Skeletal muscle tissue (tissue), 4 donors: ENCODE results near the gene ZBTB16. TPM values are rescaled to one million over a fixed set of nuclear protein-coding genes. Genes with fewer than 3 reads are reported as not detected.

Experiments
- H3K27ac ChIP-seq: one replicate; pipeline ENCODE4 v1.7.0; 2013; ENCODE audit warnings: mild to moderate bottlenecking, low read depth, low read length, inconsistent platforms
- H3K27me3 ChIP-seq, 3 donors: one replicate each; pipeline ENCODE4 v1.7.0; 2013; ENCODE audit warnings: low read length in 3 of 3; ENCODE audit not compliant: control insufficient read depth in 3 of 3, insufficient read depth in 3 of 3
- H3K36me3 ChIP-seq, 3 donors: one replicate each; pipeline ENCODE4 v1.7.0; 2013; ENCODE audit warnings: low read length in 3 of 3; ENCODE audit not compliant: control insufficient read depth in 3 of 3, insufficient read depth in 3 of 3
- H3K4me1 ChIP-seq, 3 donors: one replicate each; pipeline ENCODE4 v1.7.0; 2013; ENCODE audit warnings: low read length in 3 of 3, mild to moderate bottlenecking in 3 of 3; ENCODE audit not compliant: control insufficient read depth in 3 of 3, insufficient read depth in 3 of 3
- H3K4me3 ChIP-seq, 3 donors: one replicate each; pipeline ENCODE4 v1.7.0; 2013; ENCODE audit warnings: low read length in 3 of 3
- H3K9ac ChIP-seq, 3 donors: one replicate each; pipeline ENCODE4 v1.7.0; 2013; ENCODE audit warnings: low read length in 3 of 3, mild to moderate bottlenecking in 3 of 3, moderate library complexity in 2 of 3, low read depth in 1 of 3
- H3K9me3 ChIP-seq, 3 donors: one replicate each; pipeline ENCODE4 v1.7.0; 2013; ENCODE audit warnings: low read length in 3 of 3; ENCODE audit not compliant: control insufficient read depth in 3 of 3
- total RNA-seq: library from RNA; depleted of rRNA; stranded (reverse); fragments of >200 nt; gene quantifications from one replicate; pipeline ENCODE4 v1.2.3, GENCODE V29; 2014
- donor health status: Osteomylitis.

The ZBTB16 gene
- total RNA-seq, 1 donor from 2014 or later, result 6.8 TPM

- no peak overlapping the region for H3K9ac ChIP-seq
- peaks cover 10 to 18% (median 13%) of the 10 kb centered on the region in 3 donors for H3K4me1 ChIP-seq
- no peaks in the 10 kb centered on the region for H3K27me3 ChIP-seq
- H3K9me3 ChIP-seq, result no peaks in the 10 kb centered on the region
- no peak overlapping the region for H3K4me3 ChIP-seq
- H3K36me3 ChIP-seq, result no peaks in the 10 kb centered on the region
- H3K27ac ChIP-seq, result no peak overlapping the region
These were observed 227.6 kb downstream of the ZBTB16 start for GRCh38 chr11:114287154-114287553.

GRCh38 chr11:114288136-114288535 is 228.6 kb downstream of the ZBTB16 start:
- Histone ChIP-seq H3K4me1 (peaks cover 16 to 28% (median 16%) of the 10 kb centered on the region in 3 donors), H3K27me3 (no peaks in the 10 kb centered on the region), H3K27ac (no peak overlapping the region), H3K9ac (no peak overlapping the region), H3K36me3 (no peaks in the 10 kb centered on the region), H3K9me3 (no peaks in the 10 kb centered on the region), H3K4me3 (no peak overlapping the region)

GRCh38 chr11:114289779-114290178 is 230.3 kb downstream of the ZBTB16 start:
- H3K27ac ChIP-seq, result no peak overlapping the region
- no peaks in the 10 kb centered on the region for H3K27me3 ChIP-seq
- no peak overlapping the region for H3K4me3 ChIP-seq
- H3K36me3 ChIP-seq, result no peaks in the 10 kb centered on the region
- no peaks in the 10 kb centered on the region for H3K9me3 ChIP-seq
- peaks cover 13 to 34% (median 19%) of the 10 kb centered on the region in 3 donors for H3K4me1 ChIP-seq
- no peak overlapping the region for H3K9ac ChIP-seq

- Histone ChIP-seq H3K27ac (peak overlapping the region; percentile 95), H3K36me3 (no peaks in the 10 kb centered on the region), H3K9ac (peak overlapping the region; percentile 36 to 68 (median 66)), H3K27me3 (no peaks in the 10 kb centered on the region), H3K9me3 (no peaks in the 10 kb centered on the region), H3K4me3 (peak overlapping the region in 2 of 3 donors; percentile 26 to 51), H3K4me1 (peaks cover 17 to 32% (median 25%) of the 10 kb centered on the region in 3 donors)
These were observed 231.2 kb downstream of the ZBTB16 start for GRCh38 chr11:114290503-114291235.

GRCh38 chr11:114291381-114291780 is 231.9 kb downstream of the ZBTB16 start:
- H3K4me1 ChIP-seq, result peaks cover 17 to 33% (median 30%) of the 10 kb centered on the region in 3 donors
- no peaks in the 10 kb centered on the region for H3K36me3 ChIP-seq
- no peaks in the 10 kb centered on the region for H3K27me3 ChIP-seq
- peak overlapping the region; percentile 36 to 68 (median 66) for H3K9ac ChIP-seq
- peak overlapping the region; percentile 40 to 51 (median 49) for H3K4me3 ChIP-seq
- H3K9me3 ChIP-seq, result no peaks in the 10 kb centered on the region
- peak overlapping the region; percentile 95 for H3K27ac ChIP-seq

- Histone ChIP-seq H3K27me3 (no peaks in the 10 kb centered on the region), H3K27ac (peak overlapping the region; percentile 95), H3K36me3 (no peaks in the 10 kb centered on the region), H3K4me3 (peak overlapping the region; percentile 40 to 51 (median 49)), H3K9ac (peak overlapping the region; percentile 36 to 68 (median 66)), H3K9me3 (no peaks in the 10 kb centered on the region), H3K4me1 (peaks cover 17 to 33% (median 30%) of the 10 kb centered on the region in 3 donors)
These were observed 232.6 kb downstream of the ZBTB16 start for GRCh38 chr11:114291842-114292680.

- Histone ChIP-seq H3K27me3 (no peaks in the 10 kb centered on the region), H3K36me3 (peaks cover 2 to 7% (median 6%) of the 10 kb centered on the region in 3 donors)
These were observed 233.7 kb downstream of the ZBTB16 start for GRCh38 chr11:114293201-114293711.

GRCh38 chr11:114295676-114296604 is 236.4 kb downstream of the ZBTB16 start, which contains the start of gene NNMT:
NNMT (plus strand) TSS chr11:114296399; CDS start chr11:114296557, 158 bp downstream.
- Histone ChIP-seq H3K4me1 (peaks cover 22 to 38% (median 32%) of the 10 kb centered on the region in 3 donors), H3K9me3 (no peaks in the 10 kb centered on the region), H3K36me3 (peaks cover 7 to 16% (median 7%) of the 10 kb centered on the region in 3 donors), H3K27me3 (no peaks in the 10 kb centered on the region), H3K4me3 (peak within 1 kb of the TSS; percentile 68 to 82 (median 79)), H3K27ac (peak within 1 kb of the TSS; percentile 95), H3K9ac (peak within 1 kb of the TSS; percentile 61 to 83 (median 80))

More at GRCh38 chr11:114293201-114293711, 233.7 kb downstream of the ZBTB16 start:
- peaks cover 23 to 35% (median 33%) of the 10 kb centered on the region in 3 donors for H3K4me1 ChIP-seq
- no peak overlapping the region for H3K9ac ChIP-seq
- peak overlapping the region; percentile 95 for H3K27ac ChIP-seq
- H3K9me3 ChIP-seq, result no peaks in the 10 kb centered on the region
- peak overlapping the region in 2 of 3 donors; percentile 1 to 7 for H3K4me3 ChIP-seq
